Measurements from ENCODE around the gene RPTOR.

Gene RPTOR

GRCh38 chr17:80940171-80941123, 395.8 kb downstream of the RPTOR start (continued):
- TF ChIP-seq SNAI2 (CRISPR knock-in tag; IDR thresholded peaks at IDR 0.05), result no peak
- TF ChIP-seq OSR1 (CRISPR knock-in tag; IDR thresholded peaks at IDR 0.05), result no peak
- no peak for TF ChIP-seq CREB5 (CRISPR knock-in tag; IDR thresholded peaks at IDR 0.05; ENCODE audit: low read depth)
- no peak for TF ChIP-seq ARNTL (CRISPR knock-in tag; IDR thresholded peaks at IDR 0.05; ENCODE audit: borderline replicate concordance, low read depth)
- no peak for TF ChIP-seq TOX (CRISPR knock-in tag; IDR thresholded peaks at IDR 0.05; ENCODE audit: borderline replicate concordance)
- TF ChIP-seq ZFP30 (CRISPR knock-in tag; IDR thresholded peaks at IDR 0.05), result no peak
- no peak for TF ChIP-seq ZNF565 (CRISPR knock-in tag; conservative IDR thresholded peaks at IDR 0.05; ENCODE audit: low read depth)

GRCh38 chr17:80941171-80941570, 396.5 kb downstream of the RPTOR start:
- no peak for ATAC-seq
- TF ChIP-seq PATZ1 (CRISPR knock-in tag; IDR thresholded peaks at IDR 0.05; ENCODE audit: borderline replicate concordance) (no peak), PPARA (CRISPR knock-in tag; IDR thresholded peaks at IDR 0.05; ENCODE audit: borderline replicate concordance) (no peak), CREB5 (CRISPR knock-in tag; IDR thresholded peaks at IDR 0.05; ENCODE audit: low read depth) (no peak), ISL1 (CRISPR knock-in tag; IDR thresholded peaks at IDR 0.05) (no peak), TCF4 (CRISPR knock-in tag; IDR thresholded peaks at IDR 0.05; ENCODE audit: borderline replicate concordance) (no peak), ESRRG (CRISPR knock-in tag; IDR thresholded peaks at IDR 0.05) (no peak)

- ATAC-seq, result peak; percentile 14; the same call in 2 of the 3 replicates
- TF ChIP-seq ESRRG (CRISPR knock-in tag; IDR thresholded peaks at IDR 0.05) (no peak), RARB (CRISPR knock-in tag; IDR thresholded peaks at IDR 0.05) (no peak), SNAI2 (CRISPR knock-in tag; IDR thresholded peaks at IDR 0.05) (no peak), BACH2 (CRISPR knock-in tag; IDR thresholded peaks at IDR 0.05; ENCODE audit: borderline replicate concordance) (no peak), ARNTL (CRISPR knock-in tag; IDR thresholded peaks at IDR 0.05; ENCODE audit: borderline replicate concordance, low read depth) (no peak), ZNF565 (CRISPR knock-in tag; conservative IDR thresholded peaks at IDR 0.05; ENCODE audit: low read depth) (no peak), ZFP3 (CRISPR knock-in tag; IDR thresholded peaks at IDR 0.05) (no peak), CSDC2 (CRISPR knock-in tag; IDR thresholded peaks at IDR 0.05) (no peak), PATZ1 (CRISPR knock-in tag; IDR thresholded peaks at IDR 0.05; ENCODE audit: borderline replicate concordance) (no peak), ZNF70 (CRISPR knock-in tag; IDR thresholded peaks at IDR 0.05) (no peak), POU6F1 (CRISPR knock-in tag; IDR thresholded peaks at IDR 0.05; ENCODE audit: borderline replicate concordance, low read depth) (no peak), ZNF8 (CRISPR knock-in tag; IDR thresholded peaks at IDR 0.05) (no peak), TCF4 (CRISPR knock-in tag; IDR thresholded peaks at IDR 0.05; ENCODE audit: borderline replicate concordance) (no peak), CREB5 (CRISPR knock-in tag; IDR thresholded peaks at IDR 0.05; ENCODE audit: low read depth) (no peak), GLIS3 (CRISPR knock-in tag; IDR thresholded peaks at IDR 0.05) (no peak), ISL1 (CRISPR knock-in tag; IDR thresholded peaks at IDR 0.05) (no peak), ZFP30 (CRISPR knock-in tag; IDR thresholded peaks at IDR 0.05) (no peak), PPARA (CRISPR knock-in tag; IDR thresholded peaks at IDR 0.05; ENCODE audit: borderline replicate concordance) (no peak), ZC3H10 (CRISPR knock-in tag; IDR thresholded peaks at IDR 0.05) (no peak)
These were observed 397.2 kb downstream of the RPTOR start for GRCh38 chr17:80941743-80942422.

All from SK-N-SH treated with all-trans-retinoic acid at 6 μM for 48 hours (cell line).